Metanephros (tissue), 1 donor: Measurements from ENCODE around the gene ELMO2. TPM values are rescaled to one million over a fixed set of nuclear protein-coding genes. Genes with fewer than 3 reads are reported as not detected.

Experiments used
- total RNA-seq: library from RNA; depleted of rRNA; stranded (reverse); fragments of >200 nt; gene quantifications from one replicate; pipeline ENCODE4 v1.2.3, GENCODE V29; 2014

The ELMO2 gene, protein sequence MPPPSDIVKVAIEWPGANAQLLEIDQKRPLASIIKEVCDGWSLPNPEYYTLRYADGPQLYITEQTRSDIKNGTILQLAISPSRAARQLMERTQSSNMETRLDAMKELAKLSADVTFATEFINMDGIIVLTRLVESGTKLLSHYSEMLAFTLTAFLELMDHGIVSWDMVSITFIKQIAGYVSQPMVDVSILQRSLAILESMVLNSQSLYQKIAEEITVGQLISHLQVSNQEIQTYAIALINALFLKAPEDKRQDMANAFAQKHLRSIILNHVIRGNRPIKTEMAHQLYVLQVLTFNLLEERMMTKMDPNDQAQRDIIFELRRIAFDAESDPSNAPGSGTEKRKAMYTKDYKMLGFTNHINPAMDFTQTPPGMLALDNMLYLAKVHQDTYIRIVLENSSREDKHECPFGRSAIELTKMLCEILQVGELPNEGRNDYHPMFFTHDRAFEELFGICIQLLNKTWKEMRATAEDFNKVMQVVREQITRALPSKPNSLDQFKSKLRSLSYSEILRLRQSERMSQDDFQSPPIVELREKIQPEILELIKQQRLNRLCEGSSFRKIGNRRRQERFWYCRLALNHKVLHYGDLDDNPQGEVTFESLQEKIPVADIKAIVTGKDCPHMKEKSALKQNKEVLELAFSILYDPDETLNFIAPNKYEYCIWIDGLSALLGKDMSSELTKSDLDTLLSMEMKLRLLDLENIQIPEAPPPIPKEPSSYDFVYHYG
- total RNA-seq = 54.0 TPM

DNA sequence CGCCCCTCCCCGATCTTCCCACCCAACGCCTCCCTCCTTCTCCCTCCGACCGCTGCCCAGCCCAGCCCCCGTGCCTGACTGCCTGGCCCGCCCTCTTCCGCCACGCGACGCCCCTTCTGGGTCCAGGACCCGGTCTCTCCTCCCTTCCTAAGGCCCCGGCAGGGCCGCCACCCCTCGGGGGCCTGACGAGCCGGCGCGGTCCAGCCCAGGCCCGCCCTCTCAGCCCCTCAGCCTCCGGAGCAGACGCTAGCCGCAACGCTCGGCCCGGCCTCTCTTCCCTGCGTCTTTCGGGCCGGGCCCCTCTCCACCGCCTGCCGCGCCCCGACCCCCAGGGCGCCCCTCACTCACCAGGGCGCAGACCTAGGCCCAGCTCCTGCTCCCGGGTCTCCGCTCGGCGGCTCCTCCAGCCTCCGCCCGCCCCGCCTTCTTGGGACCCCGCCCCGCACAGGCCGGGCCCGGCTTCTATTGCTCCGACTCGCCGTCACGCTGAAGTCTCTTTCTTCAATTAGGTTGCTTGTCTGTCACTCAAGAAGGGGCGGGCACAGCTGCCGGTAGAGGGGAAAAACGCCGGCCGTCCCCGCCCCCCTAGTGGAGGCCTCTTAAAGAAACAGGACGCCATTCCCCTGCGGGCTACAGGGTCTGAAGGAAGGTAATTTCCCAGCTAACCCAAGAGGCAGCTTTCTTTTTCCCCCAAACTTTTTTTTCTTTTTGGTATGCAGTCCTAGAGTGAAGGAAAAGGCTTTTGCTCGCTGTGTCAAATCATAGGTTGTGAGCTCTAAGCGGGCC is at the start of gene ELMO2:
Gene ELMO2 (minus strand): TSS at position 416 of the 786 bp plus-strand sequence. CDS start 12,133 bp downstream, outside the sequence.

Other genes with a start within 250 kb of the ELMO2 start
- 0.41 TPM for gene CDH22, start 98.1 kb downstream of the ELMO2 start, total RNA-seq
- 13.5 TPM for gene ZNF334, start 106.9 kb upstream of the ELMO2 start, total RNA-seq
- gene OCSTAMP, start 144.0 kb upstream of the ELMO2 start, total RNA-seq = not detected
- 13.5 TPM for gene SLC13A3, start 244.8 kb upstream of the ELMO2 start, total RNA-seq